Activated T-helper 2 cell treated with anti-CD3 and anti-CD28 coated beads, Interferon-gamma antibody, Interleukin-2, Interleukin-4, amounts not matched to agents 10 μg/mL and 5 μg/mL and 100 μg/mL, durations not matched to agents 14 hours and 24 hours and 36 hours (primary cell): ENCODE results near the gene ZNF737. TPM values are rescaled to one million over a fixed set of nuclear protein-coding genes. Genes with fewer than 3 reads are reported as not detected.

Experiments used
- total RNA-seq: library from RNA; stranded (reverse); gene quantifications from 2 replicates; pipeline ENCODE4 v1.2.3, GENCODE V29; 2022

ZNF737 gene
- total RNA-seq, 1 donor from 2014 or later: 7.0 TPM

Other genes starting within 250 kb of the ZNF737 start
- gene ZNF626, start 95.8 kb upstream of the ZNF737 start, total RNA-seq: 1.3 and 2.1 TPM in 2 replicates
- 8.1 and 8.8 TPM in 2 replicates for gene ZNF66, start 210.5 kb upstream of the ZNF737 start, total RNA-seq